Liver (tissue), 9 donors: ENCODE measurements around the gene FGF1. TPM values are rescaled to one million over a fixed set of nuclear protein-coding genes. Genes with fewer than 3 reads are reported as not detected.

ENCODE experiments used
- DNase-seq: peaks from one replicate; pipeline ENCODE4 v3.0.0-alpha.2; 2017; ENCODE audit warnings: low spot score
- H3K27ac ChIP-seq, 2 donors: one replicate each; pipeline ENCODE4 v1.7.0; 2013; ENCODE audit warnings: inconsistent platforms in 2 of 2, low read length in 2 of 2, control low read depth in 1 of 2, low read depth in 1 of 2, mild to moderate bottlenecking in 1 of 2
- H3K27me3 ChIP-seq, 4 donors: one replicate each; pipeline versions ENCODE4 v1.6.1 to v1.7.0; 2013; ENCODE audit warnings: low read length in 3 of 4, inconsistent platforms in 1 of 4, mild to moderate bottlenecking in 1 of 4, moderate library complexity in 1 of 4; ENCODE audit not compliant: control insufficient read depth in 4 of 4, insufficient read depth in 4 of 4
- H3K36me3 ChIP-seq, 4 donors: one replicate each; pipeline versions ENCODE4 v1.6.1 to v1.7.0; 2013; ENCODE audit warnings: low read length in 3 of 4, mild to moderate bottlenecking in 3 of 4, low read depth in 1 of 4, moderate library complexity in 1 of 4; ENCODE audit not compliant: control insufficient read depth in 4 of 4, insufficient read depth in 3 of 4
- H3K4me1 ChIP-seq, 4 donors: one replicate each; pipeline versions ENCODE4 v1.6.1 to v1.7.0; 2013; ENCODE audit warnings: low read length in 3 of 4, mild to moderate bottlenecking in 3 of 4, moderate library complexity in 1 of 4; ENCODE audit not compliant: control insufficient read depth in 4 of 4, insufficient read depth in 4 of 4
- H3K4me3 ChIP-seq, 3 donors: one replicate each; pipeline versions ENCODE4 v1.6.1 to v1.7.0; 2013; ENCODE audit warnings: low read length in 3 of 3, control low read depth in 1 of 3, low read depth in 1 of 3, mild to moderate bottlenecking in 1 of 3
- H3K9ac ChIP-seq, 2 donors: one replicate each; pipeline ENCODE4 v1.7.0; 2013; ENCODE audit warnings: low read length in 2 of 2, mild to moderate bottlenecking in 2 of 2, moderate library complexity in 2 of 2, control low read depth in 1 of 2, low read depth in 1 of 2
- H3K9me3 ChIP-seq, 4 donors: one replicate each; pipeline versions ENCODE4 v1.6.1 to v1.7.0; 2013; ENCODE audit warnings: low read length in 3 of 4; ENCODE audit not compliant: control insufficient read depth in 4 of 4
- EGR1 ChIP-seq, 2 donors: IDR thresholded peaks; 2 replicates each; pipeline ENCODE4 v1.6.1; 2016 to 2018; ENCODE audit warnings: antibody characterized with exemption in 2 of 2, low read depth in 2 of 2
- FOXA1 ChIP-seq: IDR thresholded peaks from 2 replicates; pipeline ENCODE4 v1.6.1; 2016; ENCODE audit warnings: antibody characterized with exemption
- FOXA2 ChIP-seq: IDR thresholded peaks from 2 replicates; pipeline ENCODE4 v1.6.1; 2016; ENCODE audit warnings: antibody characterized with exemption
- GABPA ChIP-seq, 2 donors: IDR thresholded peaks in 1 of 2; conservative IDR thresholded peaks in 1 of 2; 2 replicates each; pipeline ENCODE4 v1.6.1; 2016; ENCODE audit warnings: antibody characterized with exemption in 2 of 2, mild to moderate bottlenecking in 1 of 2, moderate library complexity in 1 of 2
- HNF4A ChIP-seq, 2 donors: conservative IDR thresholded peaks; 2 replicates each; pipeline ENCODE4 v1.6.1; 2016; ENCODE audit warnings: antibody characterized with exemption in 2 of 2, mild to moderate bottlenecking in 2 of 2
- HNF4G ChIP-seq: IDR thresholded peaks from 2 replicates; pipeline ENCODE4 v1.6.1; 2016; ENCODE audit warnings: antibody characterized with exemption
- JUND ChIP-seq, 2 donors: IDR thresholded peaks; 2 replicates each; pipeline ENCODE4 v1.6.1; 2016; ENCODE audit warnings: antibody characterized with exemption in 2 of 2
- NR2F2 ChIP-seq: IDR thresholded peaks from 2 replicates; pipeline ENCODE4 v1.6.1; 2016; ENCODE audit warnings: antibody characterized with exemption
- RAD21 ChIP-seq, 2 donors: IDR thresholded peaks; 2 replicates each; pipeline ENCODE4 v1.6.1; 2016; ENCODE audit warnings: antibody characterized with exemption in 2 of 2, mild to moderate bottlenecking in 2 of 2
- RXRA ChIP-seq, 2 donors: IDR thresholded peaks; 2 replicates each; pipeline ENCODE4 v1.6.1; 2017 to 2018; ENCODE audit warnings: antibody characterized with exemption in 2 of 2, mild to moderate bottlenecking in 1 of 2
- SP1 ChIP-seq: IDR thresholded peaks from 2 replicates; pipeline ENCODE4 v1.6.1; 2018; ENCODE audit warnings: antibody characterized with exemption, mild to moderate bottlenecking
- YY1 ChIP-seq: IDR thresholded peaks from 2 replicates; pipeline ENCODE4 v1.6.1; 2016; ENCODE audit warnings: antibody characterized with exemption, mild to moderate bottlenecking
- WGBS: extraction: QIAGEN DNeasy Blood & Tissue Kit; methylation state at CpG from one replicate; pipeline ENCODE4 v1.1.7; 2013; 5-methylcytosine and 5-hydroxymethylcytosine counted together
- polyA plus RNA-seq, 2 donors: library from polyadenylated mRNA; stranded (reverse) in 1 of 2; unstranded in 1 of 2; fragments of 200-250 nt in 1 of 2; fragments of >200 nt in 1 of 2; fragmentation: Nextera tagmentation in 1 of 2; extraction: Ambion mirVana in 1 of 2; gene quantifications; one replicate each; pipeline versions ENCODE4 v1.2.1 to v1.2.3, GENCODE V29; 2013 to 2015
- total RNA-seq, 2 donors: library from RNA; depleted of rRNA; stranded (reverse); fragments of >200 nt; gene quantifications; one replicate each; pipeline ENCODE4 v1.2.3, GENCODE V29; 2014
- TF ChIP-seq, protein P1 (sequence below): IDR thresholded peaks from 2 replicates; pipeline ENCODE4 v1.6.1; 2016; ENCODE audit warnings: antibody characterized with exemption
- TF ChIP-seq, protein P2 (sequence below): IDR thresholded peaks from 2 replicates; pipeline ENCODE4 v1.6.1; 2016; ENCODE audit warnings: antibody characterized with exemption
- donor health status: healthy.
- donor health status: healthy.
- donor health status: healthy.
- donor health status: healthy.
- donor health status: healthy.

FGF1 gene
- total RNA-seq (under 1 TPM; 0.05 to 0.25 TPM), polyA plus RNA-seq (under 1 TPM; 0.08 to 0.24 TPM)

- 79% methylated on average over 12 of the region's 12 CpGs for WGBS
- H3K27ac ChIP-seq: no peak within 1 kb of the TSS
- H3K4me3 ChIP-seq: no peak within 1 kb of the TSS
- DNase-seq: no peak
- no peaks in the 10 kb centered on the region for H3K9me3 ChIP-seq
- H3K9ac ChIP-seq: no peak within 1 kb of the TSS
- H3K4me1 ChIP-seq: no peaks in the 10 kb centered on the region
- no peaks in the 10 kb centered on the region for H3K36me3 ChIP-seq
- no peaks in the 10 kb centered on the region for H3K27me3 ChIP-seq
- TF ChIP-seq FOXA1: no peak
- no peak for TF ChIP-seq SP1
- no peak for TF ChIP-seq GABPA (IDR thresholded peaks at IDR 0.05 in 1 of 2, conservative IDR thresholded peaks at IDR 0.05 in 1 of 2)
- no peak for TF ChIP-seq HNF4A (conservative IDR thresholded peaks at IDR 0.05)
- no peak for TF ChIP-seq JUND (IDR thresholded peaks at IDR 0.05)
- no peak for TF ChIP-seq EGR1 (IDR thresholded peaks at IDR 0.05; ENCODE audit: low read depth in 2 of 2)
- TF ChIP-seq FOXA2: no peak
- TF ChIP-seq, protein P1, sequence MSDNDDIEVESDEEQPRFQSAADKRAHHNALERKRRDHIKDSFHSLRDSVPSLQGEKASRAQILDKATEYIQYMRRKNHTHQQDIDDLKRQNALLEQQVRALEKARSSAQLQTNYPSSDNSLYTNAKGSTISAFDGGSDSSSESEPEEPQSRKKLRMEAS: no peak
Observed at GRCh38 chr5:142685418-142686209, at the start of gene FGF1. FGF1 (minus strand) TSS chr5:142686090; CDS start chr5:142614127, 71,963 bp downstream.

DNA sequence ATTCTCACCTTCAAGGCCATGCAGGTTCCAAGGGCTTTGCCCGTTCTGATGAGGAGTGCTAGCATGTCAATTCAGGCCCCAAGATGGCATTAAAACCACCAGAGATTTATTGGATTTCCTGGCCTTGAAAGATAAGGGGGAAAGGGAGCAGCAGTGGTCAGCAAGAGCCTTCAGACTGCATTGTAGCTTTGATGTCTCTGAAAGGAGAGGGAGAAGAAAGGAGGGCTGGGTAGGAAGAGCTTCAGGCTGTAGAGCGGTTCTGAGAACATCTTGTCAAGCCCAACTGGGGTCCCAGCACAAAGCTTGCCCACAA is 41.8 kb upstream of the FGF1 start:
- no peak for DNase-seq
- no peak overlapping the region for H3K9ac ChIP-seq
- 83% methylated on average over 2 of the region's 2 CpGs for WGBS

DNA sequence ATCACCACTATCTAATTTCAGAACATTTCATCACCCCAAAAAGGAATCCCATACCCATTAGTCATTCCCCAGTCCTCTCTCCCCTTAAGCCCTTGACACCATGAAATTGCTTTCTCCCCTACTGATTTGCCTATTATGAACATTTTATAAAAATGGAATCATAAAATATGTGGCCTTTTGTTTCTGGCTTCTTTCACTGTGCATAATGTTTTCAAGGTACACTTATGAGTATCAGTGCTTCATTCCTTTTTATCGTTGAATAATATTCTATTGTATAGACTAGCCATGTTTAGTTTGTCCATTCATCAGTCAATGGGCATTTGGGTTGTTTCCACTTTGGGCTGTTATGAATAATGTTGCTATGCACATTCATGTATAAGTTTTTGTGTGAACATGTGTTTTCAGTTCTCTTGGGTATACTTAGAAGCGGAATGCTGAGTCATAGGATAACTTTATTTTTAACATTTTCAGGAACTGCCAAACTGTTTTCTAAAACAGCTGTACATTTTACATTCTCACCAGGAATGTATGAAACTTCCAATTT is 40.4 kb upstream of the FGF1 start:
- no peak for DNase-seq
- no peaks in the 10 kb centered on the region for H3K27me3 ChIP-seq

More for the DNA sequence above, 41.8 kb upstream of the FGF1 start:
- Histone ChIP-seq H3K9me3 (no peaks in the 10 kb centered on the region), H3K27me3 (no peaks in the 10 kb centered on the region), H3K4me1 (no peaks in the 10 kb centered on the region), H3K4me3 (no peak overlapping the region), H3K27ac (no peak overlapping the region), H3K36me3 (no peaks in the 10 kb centered on the region)
- TF ChIP-seq, protein P2, sequence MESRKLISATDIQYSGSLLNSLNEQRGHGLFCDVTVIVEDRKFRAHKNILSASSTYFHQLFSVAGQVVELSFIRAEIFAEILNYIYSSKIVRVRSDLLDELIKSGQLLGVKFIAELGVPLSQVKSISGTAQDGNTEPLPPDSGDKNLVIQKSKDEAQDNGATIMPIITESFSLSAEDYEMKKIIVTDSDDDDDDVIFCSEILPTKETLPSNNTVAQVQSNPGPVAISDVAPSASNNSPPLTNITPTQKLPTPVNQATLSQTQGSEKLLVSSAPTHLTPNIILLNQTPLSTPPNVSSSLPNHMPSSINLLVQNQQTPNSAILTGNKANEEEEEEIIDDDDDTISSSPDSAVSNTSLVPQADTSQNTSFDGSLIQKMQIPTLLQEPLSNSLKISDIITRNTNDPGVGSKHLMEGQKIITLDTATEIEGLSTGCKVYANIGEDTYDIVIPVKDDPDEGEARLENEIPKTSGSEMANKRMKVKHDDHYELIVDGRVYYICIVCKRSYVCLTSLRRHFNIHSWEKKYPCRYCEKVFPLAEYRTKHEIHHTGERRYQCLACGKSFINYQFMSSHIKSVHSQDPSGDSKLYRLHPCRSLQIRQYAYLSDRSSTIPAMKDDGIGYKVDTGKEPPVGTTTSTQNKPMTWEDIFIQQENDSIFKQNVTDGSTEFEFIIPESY: no peak
- no peak for TF ChIP-seq JUND (IDR thresholded peaks at IDR 0.05)
- no peak for TF ChIP-seq HNF4A (conservative IDR thresholded peaks at IDR 0.05)
- TF ChIP-seq HNF4G: no peak
- TF ChIP-seq NR2F2: no peak
- TF ChIP-seq RXRA (IDR thresholded peaks at IDR 0.05): no peak
- no peak for TF ChIP-seq SP1
- TF ChIP-seq FOXA1: no peak
- no peak for TF ChIP-seq YY1
- TF ChIP-seq, protein P1: no peak
- no peak for TF ChIP-seq FOXA2
- no peak for TF ChIP-seq RAD21 (IDR thresholded peaks at IDR 0.05)
- TF ChIP-seq EGR1 (IDR thresholded peaks at IDR 0.05; ENCODE audit: low read depth in 2 of 2): no peak

More for the DNA sequence above, 40.4 kb upstream of the FGF1 start:
- Histone ChIP-seq H3K4me3 (no peak overlapping the region), H3K27ac (no peak overlapping the region), H3K9me3 (no peaks in the 10 kb centered on the region), H3K36me3 (no peaks in the 10 kb centered on the region), H3K9ac (no peak overlapping the region), H3K4me1 (peaks cover 0 to under 1% (median 0%) of the 10 kb centered on the region in 4 donors)
- WGBS: 85% methylated on average over 2 of the region's 2 CpGs
- no peak for TF ChIP-seq HNF4G
